ENCODE measurements around the gene NSD2.
"Not testable (repeated sequence)": the region's sequence is repeated elsewhere in the genome, so short reads cannot be mapped to it uniquely, and the experiment has no call there.

Gene NSD2

GRCh38 chr4:1990676-1991075 is 119.5 kb downstream of the NSD2 start:
- ChIA-PET POLR2A (no interaction called here), CTCF (no interaction called here)
- H3K4me3 ChIP-seq (ENCODE audit: low read depth, low read length): no peak overlapping the region
- no peak for DNase-seq (ENCODE audit: low read depth, low spot score)
- TF ChIP-seq, protein P1, sequence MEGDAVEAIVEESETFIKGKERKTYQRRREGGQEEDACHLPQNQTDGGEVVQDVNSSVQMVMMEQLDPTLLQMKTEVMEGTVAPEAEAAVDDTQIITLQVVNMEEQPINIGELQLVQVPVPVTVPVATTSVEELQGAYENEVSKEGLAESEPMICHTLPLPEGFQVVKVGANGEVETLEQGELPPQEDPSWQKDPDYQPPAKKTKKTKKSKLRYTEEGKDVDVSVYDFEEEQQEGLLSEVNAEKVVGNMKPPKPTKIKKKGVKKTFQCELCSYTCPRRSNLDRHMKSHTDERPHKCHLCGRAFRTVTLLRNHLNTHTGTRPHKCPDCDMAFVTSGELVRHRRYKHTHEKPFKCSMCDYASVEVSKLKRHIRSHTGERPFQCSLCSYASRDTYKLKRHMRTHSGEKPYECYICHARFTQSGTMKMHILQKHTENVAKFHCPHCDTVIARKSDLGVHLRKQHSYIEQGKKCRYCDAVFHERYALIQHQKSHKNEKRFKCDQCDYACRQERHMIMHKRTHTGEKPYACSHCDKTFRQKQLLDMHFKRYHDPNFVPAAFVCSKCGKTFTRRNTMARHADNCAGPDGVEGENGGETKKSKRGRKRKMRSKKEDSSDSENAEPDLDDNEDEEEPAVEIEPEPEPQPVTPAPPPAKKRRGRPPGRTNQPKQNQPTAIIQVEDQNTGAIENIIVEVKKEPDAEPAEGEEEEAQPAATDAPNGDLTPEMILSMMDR (IDR thresholded peaks at IDR 0.05; ENCODE audit: insufficient read depth, low read length, missing control alignments): no peak

DNA sequence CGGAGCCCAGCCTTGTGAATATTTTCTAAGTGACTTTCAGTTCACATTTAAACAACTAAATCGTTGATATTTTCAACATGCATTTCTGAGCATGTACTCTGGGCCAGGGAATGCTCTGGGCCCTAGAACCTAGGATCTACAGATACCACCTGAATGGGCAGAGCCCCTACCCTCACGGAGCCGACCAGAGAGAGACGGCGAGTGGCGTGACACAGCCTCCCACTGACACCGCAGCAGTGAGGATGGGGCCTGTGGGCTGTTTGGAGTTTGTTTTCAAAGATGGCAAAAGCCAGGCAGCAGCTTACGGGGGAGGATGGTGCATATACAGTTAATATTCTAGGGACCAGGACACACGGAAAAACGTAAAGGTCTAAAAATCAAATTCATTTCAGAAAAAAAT is 119.9 kb downstream of the NSD2 start:
- ChIA-PET POLR2A (no interaction called here), CTCF (no interaction called here)
- H3K4me3 ChIP-seq (ENCODE audit: low read depth, low read length): no peak overlapping the region
- TF ChIP-seq, protein P1 (IDR thresholded peaks at IDR 0.05; ENCODE audit: insufficient read depth, low read length, missing control alignments): no peak
- DNase-seq (ENCODE audit: low read depth, low spot score): no peak

- POLR2A ChIA-PET: no interaction called here
- TF ChIP-seq, protein P1 (IDR thresholded peaks at IDR 0.05; ENCODE audit: insufficient read depth, low read length, missing control alignments): no peak
- DNase-seq (ENCODE audit: low read depth, low spot score): no peak
- no peak overlapping the region for H3K4me3 ChIP-seq (ENCODE audit: low read depth, low read length)
- CTCF ChIA-PET: no interaction called here
Observed at GRCh38 chr4:1991596-1992434, 120.6 kb downstream of the NSD2 start.

DNA sequence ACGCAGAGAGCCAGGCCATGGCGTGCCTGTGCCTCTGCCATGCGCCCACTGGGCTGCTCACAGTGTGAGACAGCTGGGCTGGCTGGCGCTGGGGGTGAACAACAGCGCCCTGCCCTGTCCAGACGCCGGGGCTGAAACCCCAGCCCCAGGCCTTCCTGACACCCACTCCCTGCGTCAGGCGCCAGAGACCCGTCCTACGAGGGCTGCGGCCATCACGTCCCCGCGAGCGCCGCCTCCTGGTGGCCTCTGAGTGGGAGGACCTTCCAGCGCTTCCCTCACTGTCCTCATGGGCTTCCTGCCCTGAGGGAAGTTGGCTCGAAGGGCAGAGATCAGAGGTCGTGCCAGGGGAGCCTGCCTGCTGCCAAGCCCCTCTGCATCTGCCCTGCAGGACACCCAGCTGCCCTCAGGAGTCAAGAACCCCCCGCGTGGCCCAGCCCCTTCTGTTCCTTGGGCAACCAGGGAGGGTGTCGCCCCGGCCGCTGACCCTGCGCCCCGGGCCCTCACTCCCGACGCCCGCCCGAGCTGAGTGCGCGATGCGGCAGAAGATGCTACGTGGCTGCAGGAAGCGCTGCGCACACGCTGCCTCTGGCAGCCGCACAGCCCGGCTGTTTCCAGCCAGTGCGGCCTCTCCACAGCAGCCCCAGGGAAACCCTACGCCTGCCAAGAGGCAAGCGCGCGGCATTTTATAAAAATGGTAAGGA is 121.4 kb downstream of the NSD2 start:
- ChIA-PET CTCF (interaction anchor here (1.2 kb wide), 1 partner anchor 12 kb away, joined by 3 read pairs; no protein-coding TSS in a partner anchor), POLR2A (no interaction called here)
- H3K4me3 ChIP-seq (ENCODE audit: low read depth, low read length): no peak overlapping the region
- no peak for DNase-seq (ENCODE audit: low read depth, low spot score)
- TF ChIP-seq, protein P1 (IDR thresholded peaks at IDR 0.05; ENCODE audit: insufficient read depth, low read length, missing control alignments): no peak

GRCh38 chr4:1993169-1993516 is 122.0 kb downstream of the NSD2 start:
- CTCF ChIA-PET: interaction anchor here (1.2 kb wide), 1 partner anchor 12 kb away, joined by 3 read pairs; no protein-coding TSS in a partner anchor
- H3K4me3 ChIP-seq (ENCODE audit: low read depth, low read length): no peak overlapping the region
- TF ChIP-seq, protein P1 (IDR thresholded peaks at IDR 0.05; ENCODE audit: insufficient read depth, low read length, missing control alignments): no peak
- POLR2A ChIA-PET: no interaction called here
- DNase-seq (ENCODE audit: low read depth, low spot score): no peak

DNA sequence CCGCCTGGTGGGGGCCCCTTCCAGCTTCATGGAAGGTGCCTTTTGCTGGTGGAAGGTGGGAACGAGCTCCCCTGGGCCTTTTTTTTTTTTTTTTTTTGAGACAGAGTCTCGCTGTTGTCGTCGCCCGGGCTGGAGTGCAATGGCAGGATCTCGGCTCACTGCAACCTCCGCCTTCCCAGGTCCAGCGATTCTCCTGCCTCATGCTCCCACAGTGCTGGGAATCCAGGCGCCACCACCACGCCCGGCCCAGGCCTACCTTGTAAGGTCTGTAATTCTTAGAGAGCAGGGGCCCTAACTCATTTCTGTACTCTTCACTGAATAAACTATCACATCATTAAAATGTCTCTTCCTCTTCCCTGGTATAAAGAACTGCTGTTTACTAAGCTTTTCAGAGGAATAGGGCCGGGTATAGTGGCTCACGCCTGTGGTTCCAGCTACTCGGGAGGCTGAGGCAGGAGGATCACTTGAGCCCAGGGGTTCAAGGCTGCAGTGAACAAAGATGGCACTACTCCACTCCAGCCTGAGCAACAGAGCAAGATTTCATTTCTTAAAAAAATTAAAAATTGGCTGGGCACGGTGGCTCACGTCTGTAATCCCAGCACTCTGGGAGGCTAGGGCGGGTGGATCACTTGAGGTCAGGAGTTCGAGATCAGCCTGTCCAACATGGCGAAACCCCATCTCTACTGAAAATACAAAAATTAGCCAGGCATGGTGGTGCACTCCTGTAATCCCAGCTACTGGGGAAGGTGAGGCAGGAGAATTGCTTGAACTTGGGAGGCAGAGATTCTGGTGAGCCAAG is 122.7 kb downstream of the NSD2 start:
- DNase-seq (ENCODE audit: low read depth, low spot score); POLR2A ChIA-PET; H3K4me3 ChIP-seq (ENCODE audit: low read depth, low read length): not testable (repeated sequence)
- CTCF ChIA-PET: interaction anchor here (1.2 kb wide), 1 partner anchor 11 kb away, joined by 3 read pairs; no protein-coding TSS in a partner anchor
